Sigmoid colon (tissue), 4 donors: ENCODE data around the gene VAT1L.

ENCODE experiments used
- CTCF ChIP-seq, 4 experiments: fragments of 450-650 bp in 3 of 4; fragments of 200-600 bp in 1 of 4; IDR thresholded peaks; one replicate each; pipeline ENCODE4 v1.5.1; 2016 to 2019; ENCODE audit warnings: antibody characterized with exemption in 4 of 4, mild to moderate bottlenecking in 3 of 4, moderate library complexity in 2 of 4
- EP300 ChIP-seq, 4 donors: sonication (generic); formaldehyde crosslinking; IDR thresholded peaks; one replicate each; pipeline ENCODE4 v1.6.1; 2017; ENCODE audit warnings: antibody characterized with exemption in 4 of 4
- POLR2A ChIP-seq, 2 donors: fragments of 450-650 bp; IDR thresholded peaks; one replicate each; pipeline ENCODE4 v1.6.1; 2016; ENCODE audit warnings: antibody characterized with exemption in 2 of 2, mild to moderate bottlenecking in 2 of 2, moderate library complexity in 2 of 2
- POLR2AphosphoS5 ChIP-seq, 4 donors: sonication (generic); formaldehyde crosslinking; IDR thresholded peaks; one replicate each; pipeline ENCODE4 v1.6.1; 2017; ENCODE audit warnings: antibody characterized with exemption in 4 of 4

GRCh38 chr16:77793417-77793816 lies 5.1 kb downstream of the VAT1L start:
- TF ChIP-seq POLR2A (IDR thresholded peaks at IDR 0.05) (no peak), CTCF (IDR thresholded peaks at IDR 0.05) (no peak), EP300 (IDR thresholded peaks at IDR 0.05) (no peak), POLR2AphosphoS5 (IDR thresholded peaks at IDR 0.05) (no peak)
